GM21526 (cell line): ENCODE measurements around the gene SLC38A1.
"Not testable (repeated sequence)": the region's sequence is repeated elsewhere in the genome, so short reads cannot be mapped to it uniquely, and the experiment has no call there.

Source experiments
- ATAC-seq: cut with Tn5 transposase; IDR thresholded peaks from one replicate; pipeline ENCODE4 v1.9.1; 2021; ENCODE audit warnings: moderate library complexity; ENCODE audit not compliant: unreplicated experiment, low FRiP score

Gene SLC38A1

DNA sequence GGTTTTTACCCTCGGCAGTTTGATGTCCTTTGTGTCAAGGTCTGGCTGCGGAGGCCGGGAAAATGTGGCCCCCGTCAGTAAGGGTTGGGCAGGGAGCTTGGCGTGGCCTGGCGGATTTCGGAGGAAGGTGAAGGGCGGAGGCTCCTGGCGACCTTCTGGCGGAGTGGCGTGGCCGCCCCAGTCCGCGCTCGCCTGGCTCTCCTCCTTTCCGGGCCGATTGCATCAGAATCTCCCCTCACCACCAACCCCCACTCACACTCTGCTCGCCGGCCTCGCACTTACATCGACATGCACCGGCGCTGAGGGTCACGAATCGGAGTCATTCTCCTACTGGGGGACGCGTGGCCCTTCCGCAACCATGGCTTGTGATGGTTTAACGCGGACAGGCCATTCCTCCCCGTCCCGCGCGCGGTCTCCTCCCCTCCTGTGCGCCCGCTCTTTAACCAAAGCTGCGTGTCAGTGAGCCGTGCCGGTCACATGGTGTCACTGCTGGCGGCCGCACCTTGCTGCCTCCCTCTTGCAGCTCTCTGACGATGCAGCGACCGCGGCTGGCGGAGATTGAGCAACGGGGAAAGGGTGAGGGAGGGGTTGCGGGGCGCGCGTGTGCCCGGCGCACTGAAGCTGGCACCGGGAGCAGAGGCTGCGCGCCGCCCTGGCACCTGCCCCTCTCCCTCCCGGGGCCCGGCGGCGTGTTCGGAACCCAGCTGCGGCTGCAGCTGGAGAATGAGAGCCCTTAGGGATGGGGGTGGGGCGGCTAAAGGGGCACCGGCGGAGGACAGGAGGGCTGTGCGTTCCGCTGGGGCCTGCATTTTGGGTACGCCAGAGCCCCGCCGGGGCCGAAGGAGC lies at the start of gene SLC38A1:
Gene SLC38A1 (minus strand): TSS at position 461 of the 846 bp plus-strand sequence. CDS start 29,243 bp downstream, outside the sequence.
- ATAC-seq = peak; percentile 64

- no peak for ATAC-seq
Measured at GRCh38 chr12:46318037-46318436, 49.2 kb upstream of the SLC38A1 start.

DNA sequence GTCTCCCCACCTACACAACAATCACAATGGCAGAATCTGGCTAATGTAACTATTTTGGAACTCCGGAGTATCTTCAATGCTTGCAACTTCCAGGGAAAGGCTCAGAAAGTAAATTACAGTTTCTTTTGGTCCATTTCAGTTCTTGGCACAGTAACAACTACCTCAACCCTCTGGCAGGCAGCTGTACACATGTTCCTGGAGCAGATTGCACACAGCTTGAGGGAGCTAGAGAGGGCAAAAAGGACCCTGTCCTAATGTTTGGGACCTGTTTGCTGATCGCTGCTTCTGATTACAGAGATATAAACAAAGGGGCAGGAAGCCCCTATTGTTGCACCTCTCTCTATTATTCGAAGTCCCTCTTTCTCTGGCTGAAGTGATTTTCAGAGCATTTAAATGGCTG lies 35.2 kb upstream of the SLC38A1 start:
- no peak for ATAC-seq

DNA sequence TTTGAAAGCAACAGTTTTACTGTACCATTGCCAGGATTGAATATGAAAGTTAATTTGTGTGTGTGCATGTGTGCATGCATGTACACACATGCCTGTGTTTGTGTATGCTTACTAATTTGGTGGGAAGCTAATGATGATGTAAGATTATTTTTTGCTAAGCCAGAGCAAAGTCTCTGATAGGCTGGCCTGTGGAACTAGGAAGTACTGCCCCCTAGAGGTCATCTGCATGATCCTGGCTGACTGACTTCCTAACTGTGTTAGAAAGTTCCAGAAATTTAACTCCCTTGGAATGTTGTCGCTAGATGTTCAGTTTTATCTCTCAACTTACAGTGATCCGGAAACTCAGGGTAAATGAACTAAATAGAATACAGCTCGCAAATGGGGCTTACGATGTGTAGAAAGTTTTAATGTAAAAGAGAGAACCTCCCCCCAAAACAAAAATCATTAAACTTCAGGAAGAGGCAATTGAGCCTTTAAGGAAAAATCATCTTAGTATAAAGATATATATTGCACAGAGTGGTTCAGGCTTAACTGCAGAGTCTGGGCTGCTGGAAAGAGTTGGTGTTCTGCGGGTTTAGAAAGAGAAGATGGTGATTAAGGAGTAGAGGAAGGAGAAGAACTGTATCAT lies 34.3 kb upstream of the SLC38A1 start:
- ATAC-seq = no peak

- no peak for ATAC-seq
Measured at GRCh38 chr12:46300910-46301309, 32.1 kb upstream of the SLC38A1 start.

DNA sequence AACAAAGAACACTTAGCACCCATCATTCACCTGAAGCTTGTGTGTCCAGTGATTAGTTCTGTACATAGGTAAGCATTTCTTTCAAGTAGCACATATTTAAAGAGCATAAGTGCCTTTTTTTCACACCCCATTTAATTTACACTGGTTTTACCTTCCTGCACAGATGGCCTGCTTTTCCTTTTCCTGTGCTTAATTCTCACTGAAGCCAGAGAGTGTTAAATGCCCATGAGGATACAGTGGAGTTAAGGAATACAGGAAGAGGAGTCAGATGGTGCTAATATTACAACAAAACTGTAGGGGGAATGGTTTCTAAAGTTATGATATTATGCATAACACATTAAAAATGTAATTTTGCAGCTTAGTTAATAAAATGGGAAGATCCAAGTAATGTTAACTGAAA lies 31.0 kb upstream of the SLC38A1 start:
- no peak for ATAC-seq

GRCh38 chr12:46298261-46298660 lies 29.4 kb upstream of the SLC38A1 start:
- no peak for ATAC-seq

DNA sequence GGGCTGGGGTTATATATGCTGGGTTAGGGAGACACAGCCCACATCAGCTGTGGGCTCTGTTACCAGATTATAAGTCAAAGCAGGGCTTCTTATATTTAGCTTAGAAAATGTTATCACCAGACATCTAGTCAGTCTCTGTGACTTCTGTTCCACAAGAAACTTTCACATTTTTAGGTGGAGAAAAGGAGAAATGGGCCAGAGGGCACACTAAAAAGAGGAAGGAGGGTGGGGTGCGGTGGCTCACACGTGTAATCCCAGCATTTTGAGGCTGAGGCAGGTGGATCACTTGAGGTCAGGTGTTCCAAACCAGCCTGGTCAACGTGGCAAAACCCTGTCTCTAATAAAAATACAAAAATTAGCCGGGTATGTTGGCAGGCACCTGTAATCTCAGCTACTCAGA lies 28.0 kb upstream of the SLC38A1 start:
- ATAC-seq = no peak

DNA sequence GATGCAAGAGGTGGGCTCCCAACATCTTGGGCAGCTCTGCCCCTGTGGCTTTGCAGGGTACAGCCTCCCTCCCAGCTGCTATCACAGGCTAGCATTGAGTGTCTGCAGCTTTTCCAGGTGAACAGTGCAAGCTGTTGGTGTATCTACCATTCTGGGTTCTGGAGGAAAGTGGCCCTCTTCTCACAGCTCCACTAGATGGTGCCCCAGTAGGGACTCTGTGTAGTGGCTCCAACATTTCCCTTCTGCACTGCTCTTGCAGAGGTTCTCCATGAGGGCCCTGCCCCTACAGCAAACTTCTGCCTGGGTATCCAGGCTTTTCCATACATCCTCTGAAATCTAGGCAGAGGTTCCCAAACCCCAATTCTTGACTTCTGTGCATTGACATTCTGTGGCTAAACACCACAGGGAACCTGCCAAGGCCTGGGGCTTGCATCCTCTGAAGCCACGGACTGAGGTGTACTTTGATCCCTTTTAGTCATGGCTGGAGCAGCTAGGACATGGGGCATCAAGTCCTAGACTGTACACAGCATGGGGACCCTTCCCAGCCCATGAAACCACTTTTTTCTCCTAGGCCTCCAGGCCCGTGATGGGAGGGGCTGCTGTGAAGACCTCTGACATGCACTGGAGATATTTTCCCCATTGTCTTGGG lies 24.0 kb upstream of the SLC38A1 start:
- ATAC-seq = no peak

GRCh38 chr12:46291953-46292352 lies 23.1 kb upstream of the SLC38A1 start:
- not testable (repeated sequence) for ATAC-seq

GRCh38 chr12:46285177-46285576 lies 16.3 kb upstream of the SLC38A1 start:
- not testable (repeated sequence) for ATAC-seq

- no peak for ATAC-seq
Measured at GRCh38 chr12:46282829-46283228, 14.0 kb upstream of the SLC38A1 start.

GRCh38 chr12:46276756-46277155 lies 7.9 kb upstream of the SLC38A1 start:
- ATAC-seq = no peak

DNA sequence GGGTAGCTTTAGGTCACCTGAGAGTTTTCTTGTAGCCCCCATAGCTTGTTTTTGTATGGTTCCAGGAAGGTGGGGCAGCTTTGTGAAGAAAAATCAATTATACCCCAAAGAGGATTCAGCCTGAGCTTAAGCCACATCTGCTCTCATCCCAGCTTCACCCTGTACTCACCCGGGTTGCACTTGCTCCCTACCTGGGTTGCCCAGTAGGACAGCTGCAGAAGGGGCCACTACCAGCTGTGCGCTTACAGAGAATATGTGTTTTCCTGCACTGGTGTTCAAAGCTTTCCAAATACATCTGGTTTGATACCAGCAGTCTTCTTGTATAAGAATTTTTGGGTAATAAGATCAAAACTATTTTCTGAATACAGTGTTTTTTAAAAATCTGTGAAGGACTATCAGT lies 3.0 kb upstream of the SLC38A1 start:
- ATAC-seq = no peak

GRCh38 chr12:46269429-46270241 lies 792 bp upstream of the SLC38A1 start:
- ATAC-seq = peak; percentile 9

GRCh38 chr12:46267825-46268582 lies 839 bp downstream of the SLC38A1 start:
- no peak for ATAC-seq

DNA sequence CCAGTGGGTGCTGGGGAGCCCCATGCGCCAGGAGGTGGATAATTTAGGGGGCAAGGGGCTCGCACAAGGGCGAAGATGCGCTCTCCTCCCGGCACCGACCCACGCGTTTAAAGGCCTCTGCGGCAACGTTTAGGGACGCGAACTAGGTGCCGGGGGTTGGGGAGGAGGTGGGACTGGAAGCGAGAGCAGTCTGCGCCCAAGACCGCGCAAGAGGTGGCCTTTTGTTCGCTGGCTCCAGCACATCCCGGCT lies 1.3 kb downstream of the SLC38A1 start:
- no peak for ATAC-seq

DNA sequence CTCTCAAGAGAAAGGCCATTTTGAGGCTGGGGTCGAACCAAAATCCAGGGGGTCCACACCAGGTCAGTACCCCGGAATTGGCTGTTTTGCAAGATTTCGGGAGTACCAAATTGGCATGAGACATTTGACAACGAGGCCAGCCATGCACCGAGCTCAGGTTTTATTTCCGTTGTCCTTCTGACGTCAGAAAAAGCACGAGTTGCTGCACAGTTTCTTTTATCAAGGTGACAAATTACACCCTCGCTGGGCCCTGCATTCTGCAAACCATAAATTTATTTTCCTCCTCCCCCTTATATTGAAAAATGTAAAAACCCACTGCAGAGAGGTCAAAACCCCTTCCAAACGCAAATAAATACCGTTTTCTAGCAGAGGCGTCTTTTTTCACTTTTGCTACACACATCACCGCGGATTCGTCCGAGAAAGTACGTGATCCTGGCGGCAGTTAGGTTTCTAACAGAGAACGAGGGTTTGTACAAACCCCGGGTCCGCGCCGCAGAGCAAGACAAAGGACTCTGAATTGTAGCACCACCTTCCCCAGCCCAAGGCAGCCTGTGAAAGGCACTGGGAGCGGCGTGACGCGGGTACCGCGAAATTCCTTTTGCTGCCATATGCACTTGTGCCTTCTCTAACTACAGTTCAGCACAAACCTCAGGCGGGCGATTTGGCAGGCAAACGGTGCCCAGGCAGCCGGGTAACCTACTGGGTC lies 1.8 kb downstream of the SLC38A1 start:
- no peak for ATAC-seq

DNA sequence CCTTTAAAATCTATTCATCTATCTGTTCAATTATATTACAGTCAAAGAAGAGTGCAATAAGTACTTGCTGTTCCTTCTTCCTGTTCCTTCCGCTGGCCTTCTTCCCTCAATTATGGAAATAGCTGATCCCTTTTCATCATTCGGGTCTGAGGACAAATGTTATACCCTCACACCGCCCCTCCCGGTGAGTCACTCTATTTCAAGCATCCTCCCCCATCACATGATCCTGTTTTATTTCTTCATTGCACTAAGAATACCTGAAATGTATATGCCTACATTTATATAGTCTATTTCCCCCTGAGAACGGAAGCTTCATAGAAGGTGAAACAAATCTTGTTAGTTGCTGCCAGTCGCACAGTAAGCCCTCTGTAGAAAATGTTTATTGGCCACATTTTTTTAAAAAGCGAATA lies 2.5 kb downstream of the SLC38A1 start:
- ATAC-seq = no peak

GRCh38 chr12:46265734-46266133 lies 3.1 kb downstream of the SLC38A1 start:
- ATAC-seq = no peak
